ENCODE results near the gene ARAP1.

- TF ChIP-seq ZNF274 (IDR thresholded peaks at IDR 0.05; ENCODE audit: low read depth, low read length) (no peak), YY1 (IDR thresholded peaks at IDR 0.05; ENCODE audit: insufficient read depth, insufficient read length) (no peak), SUZ12 (IDR thresholded peaks at IDR 0.05; ENCODE audit: extremely low read depth, insufficient read depth, insufficient read length) (no peak)
Measured at GRCh38 chr11:72661486-72661885, 90.7 kb downstream of the ARAP1 start.
